ENCODE data around the gene SCNN1A. TPM values are rescaled to one million over a fixed set of nuclear protein-coding genes. Genes with fewer than 3 reads are reported as not detected.

Gene SCNN1A
- total and polyA plus RNA-seq, 12 donors: 0.11 to 38.0 (median 12.3) TPM

DNA sequence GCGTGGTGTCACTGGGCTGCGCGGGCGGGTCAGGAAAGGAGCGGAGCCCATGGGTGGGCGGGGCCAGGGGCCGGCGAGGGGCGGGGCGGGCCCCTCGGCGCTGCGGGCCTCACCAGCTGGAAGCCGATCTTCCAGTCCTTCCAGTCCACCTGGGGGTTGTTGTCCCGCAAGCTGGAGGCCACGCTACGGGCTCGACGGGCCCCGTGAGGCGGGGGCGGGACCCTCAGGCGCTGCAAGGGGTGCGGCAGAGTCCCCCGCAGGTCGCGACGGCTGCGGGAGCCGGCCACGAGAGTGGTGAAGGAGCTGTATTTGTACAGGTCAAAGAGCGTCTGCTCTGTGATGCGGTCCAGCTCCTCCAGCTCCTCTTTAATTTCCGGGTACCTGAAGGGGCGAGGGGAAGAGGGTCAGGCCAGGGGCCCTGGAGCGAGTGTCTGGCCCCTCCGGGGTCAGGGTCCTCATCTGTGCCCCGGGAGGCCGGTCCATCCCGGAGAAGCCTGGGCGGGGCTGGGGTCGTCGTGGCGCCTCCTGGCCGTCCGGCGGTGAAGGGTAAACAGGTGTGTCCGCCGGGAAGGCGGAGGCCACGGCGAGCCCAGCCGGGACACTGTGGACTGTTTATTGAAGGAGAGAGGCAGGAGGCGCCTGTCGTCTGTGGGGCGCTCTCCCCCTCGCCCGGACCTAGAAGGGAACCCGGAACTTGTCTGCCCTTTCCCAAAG is 11.9 kb downstream of the SCNN1A start:
- Histone ChIP-seq H3K27ac (peak overlapping the region; percentile 75 to 95 (median 80)), H3K36me3 (replicated peaks in 1 of 2) (no peaks in the 10 kb centered on the region), H3K4me3 (peak overlapping the region in 3 of 4 donors; percentile 33 to 64 (median 58)), H3K9me3 (replicated peaks in 1 of 3) (no peaks in the 10 kb centered on the region), H3K27me3 (no peaks in the 10 kb centered on the region), H3K4me1 (replicated peaks in 1 of 2) (peaks cover 0 to 9% of the 10 kb centered on the region in 2 donors)
- intact Hi-C loops (cut with DNase I): no loop called here
- peak in 1 of 2 donors; percentile 75 for TF ChIP-seq POLR2A (IDR thresholded peaks at IDR 0.05)
- TF ChIP-seq, protein P1, sequence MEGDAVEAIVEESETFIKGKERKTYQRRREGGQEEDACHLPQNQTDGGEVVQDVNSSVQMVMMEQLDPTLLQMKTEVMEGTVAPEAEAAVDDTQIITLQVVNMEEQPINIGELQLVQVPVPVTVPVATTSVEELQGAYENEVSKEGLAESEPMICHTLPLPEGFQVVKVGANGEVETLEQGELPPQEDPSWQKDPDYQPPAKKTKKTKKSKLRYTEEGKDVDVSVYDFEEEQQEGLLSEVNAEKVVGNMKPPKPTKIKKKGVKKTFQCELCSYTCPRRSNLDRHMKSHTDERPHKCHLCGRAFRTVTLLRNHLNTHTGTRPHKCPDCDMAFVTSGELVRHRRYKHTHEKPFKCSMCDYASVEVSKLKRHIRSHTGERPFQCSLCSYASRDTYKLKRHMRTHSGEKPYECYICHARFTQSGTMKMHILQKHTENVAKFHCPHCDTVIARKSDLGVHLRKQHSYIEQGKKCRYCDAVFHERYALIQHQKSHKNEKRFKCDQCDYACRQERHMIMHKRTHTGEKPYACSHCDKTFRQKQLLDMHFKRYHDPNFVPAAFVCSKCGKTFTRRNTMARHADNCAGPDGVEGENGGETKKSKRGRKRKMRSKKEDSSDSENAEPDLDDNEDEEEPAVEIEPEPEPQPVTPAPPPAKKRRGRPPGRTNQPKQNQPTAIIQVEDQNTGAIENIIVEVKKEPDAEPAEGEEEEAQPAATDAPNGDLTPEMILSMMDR (IDR thresholded peaks at IDR 0.05): no peak
- peak; percentile 67 to 83 (median 77) for DNase-seq
- 2 to 6% (median 3%) methylated on average over 11 to 59 of the region's 59 CpGs for WGBS, 4 donors

DNA sequence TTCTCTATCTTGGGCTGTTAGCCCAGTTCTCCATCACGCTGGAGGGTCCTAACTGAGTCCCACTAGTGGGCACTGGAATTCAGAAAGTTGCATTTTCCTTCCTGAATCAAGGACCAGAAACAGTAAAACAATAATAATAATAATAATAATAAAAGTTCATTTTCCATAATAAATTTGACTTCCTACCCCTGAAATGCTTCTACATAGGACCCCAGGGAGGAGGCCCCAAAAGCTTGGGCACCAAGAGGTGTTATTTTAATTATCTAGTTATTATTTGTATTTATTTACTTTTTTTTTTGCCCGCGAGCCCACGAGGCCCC is 12.4 kb downstream of the SCNN1A start:
- 14 to 19% (median 17%) methylated on average over 4 of the region's 4 CpGs for WGBS, 4 donors
- H3K27me3 ChIP-seq: no peaks in the 10 kb centered on the region
- peak overlapping the region in 2 of 4 donors; percentile 33 to 64 for H3K4me3 ChIP-seq
- TF ChIP-seq, protein P1 (IDR thresholded peaks at IDR 0.05): no peak
- TF ChIP-seq POLR2A (IDR thresholded peaks at IDR 0.05): no peak
- no peak for DNase-seq
- no peaks in the 10 kb centered on the region for H3K9me3 ChIP-seq (replicated peaks in 1 of 3)
- peaks cover 0 to 8% of the 10 kb centered on the region in 2 donors for H3K4me1 ChIP-seq (replicated peaks in 1 of 2)
- peak overlapping the region in 3 of 5 donors; percentile 75 to 95 (median 87) for H3K27ac ChIP-seq
- H3K36me3 ChIP-seq (replicated peaks in 1 of 2): no peaks in the 10 kb centered on the region
- intact Hi-C loops (cut with DNase I): no loop called here

DNA sequence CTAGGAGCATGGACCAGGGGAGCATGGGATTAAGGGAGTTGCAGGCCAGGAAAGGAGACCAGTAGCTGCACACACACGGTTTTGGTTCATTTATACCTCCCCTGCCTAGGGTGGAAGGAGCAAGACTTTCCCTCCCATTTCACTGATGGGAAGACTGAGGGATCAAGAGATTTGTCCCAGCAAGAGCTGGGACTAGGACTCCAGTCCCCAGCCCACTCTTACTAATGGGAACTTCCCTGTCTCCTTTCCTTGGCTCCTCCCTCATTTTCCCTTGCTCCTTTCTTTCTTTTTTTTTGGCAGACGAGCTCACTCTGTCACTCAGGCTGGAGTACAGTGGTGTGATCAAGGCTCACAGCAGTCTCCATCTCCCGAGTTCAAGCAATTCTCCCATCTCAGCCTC is 13.0 kb downstream of the SCNN1A start:
- intact Hi-C loops (cut with DNase I): no loop called here
- Histone ChIP-seq H3K27me3 (no peaks in the 10 kb centered on the region), H3K4me3 (no peak overlapping the region), H3K4me1 (replicated peaks in 1 of 2) (peaks cover 0 to 8% of the 10 kb centered on the region in 2 donors), H3K9me3 (replicated peaks in 1 of 3) (no peaks in the 10 kb centered on the region), H3K36me3 (replicated peaks in 1 of 2) (no peaks in the 10 kb centered on the region), H3K27ac (peak overlapping the region in 1 of 5 donors; percentile 67)
- TF ChIP-seq, protein P1 (IDR thresholded peaks at IDR 0.05): no peak
- no peak for TF ChIP-seq POLR2A (IDR thresholded peaks at IDR 0.05)
- DNase-seq: no peak
- 66 to 75% (median 68%) methylated on average over 3 of the region's 3 CpGs for WGBS, 4 donors

DNA sequence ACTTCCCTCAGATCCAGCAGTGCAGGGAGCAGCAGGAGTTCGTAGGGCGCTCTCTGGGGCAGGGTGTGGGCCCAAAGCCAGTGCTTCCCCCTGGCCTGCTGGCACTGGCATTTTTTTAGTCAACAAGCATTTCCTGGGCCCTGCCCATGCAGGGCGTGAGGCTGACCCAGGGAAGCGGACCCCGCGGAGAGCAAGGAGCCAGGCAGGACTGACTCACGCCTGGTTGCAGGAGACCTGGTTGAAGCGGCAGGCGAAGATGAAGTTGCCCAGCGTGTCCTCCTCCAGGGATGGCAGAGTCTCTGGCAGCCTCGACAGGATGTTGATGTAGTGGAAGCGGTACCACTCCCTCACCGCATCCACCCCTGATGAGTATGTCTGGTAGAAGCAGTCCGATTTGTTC is 13.5 kb downstream of the SCNN1A start:
- Histone ChIP-seq H3K27ac (peak overlapping the region in 1 of 5 donors; percentile 67), H3K4me1 (replicated peaks in 1 of 2) (peaks cover 0 to 8% of the 10 kb centered on the region in 2 donors), H3K9me3 (replicated peaks in 1 of 3) (no peaks in the 10 kb centered on the region), H3K36me3 (replicated peaks in 1 of 2) (no peaks in the 10 kb centered on the region), H3K4me3 (no peak overlapping the region), H3K27me3 (no peaks in the 10 kb centered on the region)
- intact Hi-C loops (cut with DNase I): no loop called here
- DNase-seq: peak in 4 of 7 donors; percentile 43 to 62 (median 48)
- 68 to 90% (median 83%) methylated on average over 8 to 14 of the region's 14 CpGs for WGBS, 4 donors
- no peak for TF ChIP-seq POLR2A (IDR thresholded peaks at IDR 0.05)
- TF ChIP-seq, protein P1 (IDR thresholded peaks at IDR 0.05): no peak

All from adrenal gland (tissue), 12 donors.